Mucosa of descending colon (tissue), 3 donors: ENCODE measurements around the gene PLEKHA5. TPM values are rescaled to one million over a fixed set of nuclear protein-coding genes. Genes with fewer than 3 reads are reported as not detected.
A peak's percentile ranks its signal among the peaks of the same experiment; 100 is the strongest.

Experiments
- ATAC-seq: fragments of 200-7000 bp; cut with Tn5 transposase; one replicate; pipeline ENCODE4 v1.9.1; 2020; ENCODE audit warnings: mild to moderate bottlenecking, moderate library complexity
- DNase-seq, 3 donors: peaks; one replicate each; pipeline ENCODE4 v3.0.0-alpha.2; 2020
- H3K36me3 ChIP-seq: fragments of 200-600 bp; one replicate; pipeline ENCODE4 v1.8.0; 2021; ENCODE audit warnings: low read depth, mild to moderate bottlenecking
- H3K4me1 ChIP-seq: fragments of 200-600 bp; one replicate; pipeline ENCODE4 v1.8.0; 2021; ENCODE audit warnings: low read depth, mild to moderate bottlenecking
- H3K4me3 ChIP-seq: fragments of 200-600 bp; one replicate; pipeline ENCODE4 v1.8.0; 2021; ENCODE audit warnings: mild to moderate bottlenecking
- H3K9me3 ChIP-seq: fragments of 200-600 bp; one replicate; pipeline ENCODE4 v1.8.0; 2021; ENCODE audit warnings: mild to moderate bottlenecking
- CTCF ChIP-seq: fragments of 200-600 bp; IDR thresholded peaks from one replicate; pipeline ENCODE4 v1.8.0; 2022; ENCODE audit warnings: antibody characterized with exemption, mild to moderate bottlenecking
- intact Hi-C, 2 donors: fragments of 100-400 bp; cut with DNase I in 1 of 2; cut with micrococcal nuclease in 1 of 2; formaldehyde crosslinking; loops; one replicate each; pipeline versions ENCODE4 v1.11.0 to v1.11.1; 2022; cut with DNase I, micrococcal nuclease
- total RNA-seq, 3 donors: library from RNA; stranded (reverse); fragmentation: NEBNext Ultra II Directional in 2 of 3; extraction: Animal tissue kit (Norgen Biotek cat#: 25700) in 2 of 3; gene quantifications; one replicate each; pipeline versions ENCODE4 v1.2.1 to v1.2.4, GENCODE V29; 2021 to 2023
- donor health status: DM: no; HTN: no; CAD: no; lungs with moderate emphysema.
- donor health status: DM: no; HTN: no; CAD: no.
- donor health status: DM: no; HTN: yes; CAD: no.

Gene PLEKHA5
- total RNA-seq, 3 donors from 2014 or later, result 29.6 to 47.9 (median 36.5) TPM

- Histone ChIP-seq H3K4me1 (peaks cover 9% of the 10 kb centered on the region), H3K4me3 (no peak overlapping the region), H3K36me3 (no peaks in the 10 kb centered on the region), H3K9me3 (peaks cover 16% of the 10 kb centered on the region)
- DNase-seq (no peak), ATAC-seq (no peak)
- intact Hi-C loops, result no loop called here
- TF ChIP-seq CTCF, result no peak
These were observed 429 bp upstream of the PLEKHA5 start for GRCh38 chr12:19129122-19129485.

- Histone ChIP-seq H3K4me1 (peaks cover 9% of the 10 kb centered on the region), H3K4me3 (peak overlapping the region; percentile 88), H3K36me3 (no peaks in the 10 kb centered on the region), H3K9me3 (peaks cover 16% of the 10 kb centered on the region)
- intact Hi-C loops, result no loop called here
- no peak for TF ChIP-seq CTCF
- DNase-seq, result peak; percentile 48 to 68 (median 66)
- ATAC-seq, result peak; percentile 56
These were observed 891 bp downstream of the PLEKHA5 start for GRCh38 chr12:19130224-19131024.

- ATAC-seq (peak; percentile 32), DNase-seq (peak in 2 of 3 donors; percentile 23 to 32)
- no peak for TF ChIP-seq CTCF
- Histone ChIP-seq H3K36me3 (no peaks in the 10 kb centered on the region), H3K4me3 (peak overlapping the region; percentile 88), H3K9me3 (peaks cover 16% of the 10 kb centered on the region), H3K4me1 (peaks cover 9% of the 10 kb centered on the region)
- intact Hi-C loops, result no loop called here
These were observed 1.5 kb downstream of the PLEKHA5 start for GRCh38 chr12:19131025-19131444.

- Histone ChIP-seq H3K9me3 (no peaks in the 10 kb centered on the region), H3K36me3 (no peaks in the 10 kb centered on the region), H3K4me3 (no peak overlapping the region), H3K4me1 (peaks cover 3% of the 10 kb centered on the region)
- intact Hi-C loops, result no loop called here
- DNase-seq (no peak), ATAC-seq (no peak)
- no peak for TF ChIP-seq CTCF
These were observed 9.0 kb downstream of the PLEKHA5 start for GRCh38 chr12:19138551-19138950.

GRCh38 chr12:19138956-19139355 is 9.4 kb downstream of the PLEKHA5 start:
- no peak for ATAC-seq
- no peak for DNase-seq
- Histone ChIP-seq H3K36me3 (no peaks in the 10 kb centered on the region), H3K4me3 (no peak overlapping the region), H3K4me1 (peaks cover 3% of the 10 kb centered on the region), H3K9me3 (no peaks in the 10 kb centered on the region)
- TF ChIP-seq CTCF, result no peak
- intact Hi-C loops, result no loop called here
